Neural crest cell (in vitro differentiated cells): ENCODE data around the gene PLEKHG4. TPM values are rescaled to one million over a fixed set of nuclear protein-coding genes. Genes with fewer than 3 reads are reported as not detected.

Experiments
- DNase-seq: peaks from one replicate; pipeline ENCODE4 v3.0.0; 2021; ENCODE audit warnings: low read depth, mixed read lengths, low spot score
- H3K27ac Mint-ChIP-seq: one replicate; pipeline ENCODE4 v1.8.0; 2021; ENCODE audit warnings: mild to moderate bottlenecking, mixed read lengths; ENCODE audit not compliant: unreplicated experiment
- H3K27me3 Mint-ChIP-seq: 2 replicates; pipeline ENCODE4 v1.8.0; 2021; ENCODE audit warnings: low read depth, mild to moderate bottlenecking, mixed read lengths
- H3K36me3 Mint-ChIP-seq: 2 replicates; pipeline ENCODE4 v1.8.0; 2021; ENCODE audit warnings: low read depth, mild to moderate bottlenecking, mixed read lengths
- H3K4me1 Mint-ChIP-seq: 2 replicates; pipeline ENCODE4 v1.8.0; 2021; ENCODE audit warnings: mixed read lengths
- H3K4me3 Mint-ChIP-seq: one replicate; pipeline ENCODE4 v1.8.0; 2021; ENCODE audit warnings: mild to moderate bottlenecking, mixed read lengths
- H3K9me3 Mint-ChIP-seq: 2 replicates; pipeline ENCODE4 v1.8.0; 2021; ENCODE audit warnings: mixed read lengths
- CTCF ChIP-seq: fragments of 200-600 bp; sonication (generic); conservative IDR thresholded peaks from 2 replicates; pipeline ENCODE4 v1.5.0; 2021; ENCODE audit warnings: antibody characterized with exemption, mild to moderate bottlenecking
- total RNA-seq: library from RNA; stranded (reverse); gene quantifications from 2 replicates; pipeline ENCODE4 v1.2.1, GENCODE V29; 2021

The PLEKHG4 gene
- total RNA-seq, 1 donor from 2014 or later, result 4.0 TPM

GRCh38 chr16:67327743-67328142, 48.4 kb downstream of the PLEKHG4 start:
- no peaks in the 10 kb centered on the region for H3K36me3 Mint-ChIP-seq
- H3K4me1 Mint-ChIP-seq, result peaks cover 9% of the 10 kb centered on the region

DNA sequence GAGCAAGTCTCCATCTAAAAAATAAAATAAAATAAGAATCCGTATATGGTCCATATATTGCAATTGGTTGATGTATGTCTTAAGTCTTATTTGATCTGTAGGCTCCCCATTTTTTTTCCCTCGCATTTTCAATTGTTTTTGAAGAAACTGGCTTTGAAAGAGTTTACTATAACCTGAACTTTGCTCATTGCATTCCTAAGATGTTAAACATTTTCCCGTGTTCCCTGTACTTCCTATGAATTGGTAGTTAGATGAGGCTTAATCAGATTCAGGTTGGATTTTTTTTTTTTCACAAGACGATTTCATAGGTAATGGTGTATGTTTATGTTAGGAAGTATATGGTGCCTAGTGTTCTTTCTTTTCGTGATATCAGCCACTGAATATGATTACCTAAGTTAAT, 50.6 kb downstream of the PLEKHG4 start:
- no peak overlapping the region for H3K4me3 Mint-ChIP-seq
- H3K27ac Mint-ChIP-seq, result no peak overlapping the region
- no peaks in the 10 kb centered on the region for H3K9me3 Mint-ChIP-seq
- no peak for DNase-seq
- no peak for TF ChIP-seq CTCF
- peaks cover 43% of the 10 kb centered on the region for H3K27me3 Mint-ChIP-seq
- H3K4me1 Mint-ChIP-seq, result peaks cover 9% of the 10 kb centered on the region
- no peaks in the 10 kb centered on the region for H3K36me3 Mint-ChIP-seq

More at GRCh38 chr16:67327743-67328142, 48.4 kb downstream of the PLEKHG4 start:
- H3K27me3 Mint-ChIP-seq, result peaks cover 60% of the 10 kb centered on the region
- no peak for TF ChIP-seq CTCF
- no peak overlapping the region for H3K27ac Mint-ChIP-seq
- H3K9me3 Mint-ChIP-seq, result no peaks in the 10 kb centered on the region
- no peak for DNase-seq
- H3K4me3 Mint-ChIP-seq, result no peak overlapping the region

GRCh38 chr16:67333315-67333714, 54.0 kb downstream of the PLEKHG4 start:
- H3K36me3 Mint-ChIP-seq, result no peaks in the 10 kb centered on the region
- no peak overlapping the region for H3K4me3 Mint-ChIP-seq
- TF ChIP-seq CTCF, result no peak
- no peaks in the 10 kb centered on the region for H3K9me3 Mint-ChIP-seq
- H3K27ac Mint-ChIP-seq, result no peak overlapping the region
- no peak for DNase-seq
- no peaks in the 10 kb centered on the region for H3K4me1 Mint-ChIP-seq
- peaks cover 26% of the 10 kb centered on the region for H3K27me3 Mint-ChIP-seq

DNA sequence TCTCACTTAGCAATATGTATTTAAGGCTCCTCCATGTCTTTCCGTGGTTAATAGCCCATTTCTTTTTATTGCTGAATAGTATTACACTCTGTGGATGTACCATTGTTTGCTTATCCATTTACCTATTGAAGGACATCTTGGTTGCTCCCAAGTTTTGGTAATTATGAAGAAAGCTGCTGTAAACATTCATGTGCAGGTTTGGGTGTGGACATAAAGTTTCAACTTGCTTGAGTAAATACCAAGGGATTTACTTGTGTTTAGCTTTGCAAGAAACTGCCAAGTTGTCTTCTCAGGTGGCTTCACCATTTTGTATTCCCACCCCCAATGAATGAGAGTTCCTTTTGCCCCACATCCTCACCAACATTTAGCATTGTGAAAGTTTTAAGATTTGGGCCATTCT, 56.8 kb downstream of the PLEKHG4 start:
- no peak for DNase-seq
- Mint-ChIP-seq H3K4me3 (no peak overlapping the region), H3K36me3 (no peaks in the 10 kb centered on the region), H3K9me3 (no peaks in the 10 kb centered on the region), H3K4me1 (no peaks in the 10 kb centered on the region), H3K27me3 (peaks cover 15% of the 10 kb centered on the region), H3K27ac (no peak overlapping the region)
- no peak for TF ChIP-seq CTCF

DNA sequence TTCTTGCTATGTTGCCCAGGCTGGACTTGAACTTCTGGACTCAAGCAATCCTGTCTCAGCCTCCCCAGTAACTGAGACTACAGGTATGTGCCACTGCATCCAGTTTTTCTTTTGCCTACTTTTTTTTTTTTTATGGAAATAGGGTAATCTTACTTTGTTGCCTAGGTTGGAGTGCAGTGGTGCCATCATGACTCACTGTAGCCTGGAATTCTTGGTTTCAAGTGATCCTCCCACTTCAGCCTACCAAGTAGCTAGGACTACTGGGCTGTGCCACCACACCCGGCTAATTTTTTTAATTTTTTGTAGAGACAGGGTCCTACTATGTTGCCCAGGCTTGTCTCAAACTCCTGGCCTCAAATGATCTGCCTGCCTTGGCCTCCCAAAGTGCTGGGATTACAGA, 57.3 kb downstream of the PLEKHG4 start:
- Mint-ChIP-seq H3K9me3 (no peaks in the 10 kb centered on the region), H3K36me3 (no peaks in the 10 kb centered on the region), H3K27ac (no peak overlapping the region), H3K4me1 (no peaks in the 10 kb centered on the region), H3K4me3 (no peak overlapping the region), H3K27me3 (peaks cover 13% of the 10 kb centered on the region)
- no peak for TF ChIP-seq CTCF
- DNase-seq, result no peak

Other genes starting within 250 kb of the PLEKHG4 start
- gene PHAF1, start 169.6 kb upstream of the PLEKHG4 start, total RNA-seq, result 24.9 and 25.5 TPM in 2 replicates
- gene B3GNT9, start 128.5 kb upstream of the PLEKHG4 start, total RNA-seq, result 4.5 and 5.1 TPM in 2 replicates
- gene TRADD, start 119.6 kb upstream of the PLEKHG4 start, total RNA-seq, result 0.68 and 0.70 TPM in 2 replicates
- gene FBXL8, start 119.6 kb upstream of the PLEKHG4 start, total RNA-seq, result 0.44 TPM in 1 of 2 replicates, not detected in the other
- gene HSF4, start 114.8 kb upstream of the PLEKHG4 start, total RNA-seq, result 1.3 TPM in 1 of 2 replicates, not detected in the other
- 4.5 and 5.8 TPM in 2 replicates for gene NOL3, start 109.0 kb upstream of the PLEKHG4 start, total RNA-seq
- 90.9 and 97.7 TPM in 2 replicates for gene MATCAP1, start 95.6 kb upstream of the PLEKHG4 start, total RNA-seq
- 0.30 and 0.44 TPM in 2 replicates for gene EXOC3L1, start 89.4 kb upstream of the PLEKHG4 start, total RNA-seq
- 89.7 and 97.0 TPM in 2 replicates for gene E2F4, start 87.4 kb upstream of the PLEKHG4 start, total RNA-seq
- gene ELMO3, start 80.4 kb upstream of the PLEKHG4 start, total RNA-seq, result 3.9 and 4.5 TPM in 2 replicates
- 35.7 and 36.1 TPM in 2 replicates for gene TMEM208, start 52.4 kb upstream of the PLEKHG4 start, total RNA-seq
- gene FHOD1, start 32.1 kb upstream of the PLEKHG4 start, total RNA-seq, result 39.9 and 45.5 TPM in 2 replicates
- 3.3 and 4.4 TPM in 2 replicates for gene SLC9A5, start 30.6 kb upstream of the PLEKHG4 start, total RNA-seq
- gene KCTD19, start 47.2 kb downstream of the PLEKHG4 start, total RNA-seq, result 1.1 and 1.3 TPM in 2 replicates
- gene LRRC36, start 47.3 kb downstream of the PLEKHG4 start, total RNA-seq, result 0.21 TPM in 1 of 2 replicates, not detected in the other
- 3.4 and 4.7 TPM in 2 replicates for gene TPPP3, start 114.0 kb downstream of the PLEKHG4 start, total RNA-seq
- gene ZDHHC1, start 136.9 kb downstream of the PLEKHG4 start, total RNA-seq, result 9.5 and 10.2 TPM in 2 replicates
- gene HSD11B2, start 151.6 kb downstream of the PLEKHG4 start, total RNA-seq, result 3.8 and 4.7 TPM in 2 replicates
- 54.7 and 55.4 TPM in 2 replicates for gene ATP6V0D1, start 201.6 kb downstream of the PLEKHG4 start, total RNA-seq
- not detected in 2 replicates for gene AGRP, start 204.0 kb downstream of the PLEKHG4 start, total RNA-seq
- gene RIPOR1, start 249.3 kb downstream of the PLEKHG4 start, total RNA-seq, result 60.6 and 65.7 TPM in 2 replicates